ENCODE results near the gene CBX6. TPM values are rescaled to one million over a fixed set of nuclear protein-coding genes. Genes with fewer than 3 reads are reported as not detected.

The CBX6 gene
- total RNA-seq, 4 donors from 2014 or later: 47.2 to 118 (median 85.0) TPM

GRCh38 chr22:38829485-38829884 is 42.5 kb downstream of the CBX6 start:
- intact Hi-C loops (cut with DNase I): no loop called here
- TF ChIP-seq CTCF (IDR thresholded peaks at IDR 0.05) (no peak), POLR2A (IDR thresholded peaks at IDR 0.05) (no peak)
- no peak for DNase-seq
- Histone ChIP-seq H3K4me3 (replicated peaks in 1 of 3) (no peak overlapping the region), H3K4me1 (no peaks in the 10 kb centered on the region), H3K9me3 (no peaks in the 10 kb centered on the region), H3K27me3 (no peaks in the 10 kb centered on the region), H3K27ac (no peak overlapping the region), H3K36me3 (no peaks in the 10 kb centered on the region)
- WGBS, 2 donors: 95 to 97% methylated on average over 4 of the region's 4 CpGs

GRCh38 chr22:38828616-38829205 is 43.3 kb downstream of the CBX6 start:
- Histone ChIP-seq H3K9me3 (no peaks in the 10 kb centered on the region), H3K4me1 (no peaks in the 10 kb centered on the region), H3K27me3 (no peaks in the 10 kb centered on the region), H3K36me3 (no peaks in the 10 kb centered on the region), H3K4me3 (replicated peaks in 1 of 3) (no peak overlapping the region), H3K27ac (no peak overlapping the region)
- no peak for TF ChIP-seq POLR2A (IDR thresholded peaks at IDR 0.05)
- TF ChIP-seq CTCF (IDR thresholded peaks at IDR 0.05): no peak
- WGBS, 2 donors: 79 to 85% methylated on average over 5 to 10 of the region's 10 CpGs
- no peak for DNase-seq
- intact Hi-C loops (cut with DNase I): no loop called here

GRCh38 chr22:38828191-38828590 is 43.8 kb downstream of the CBX6 start:
- no peaks in the 10 kb centered on the region for H3K27me3 ChIP-seq
- H3K4me1 ChIP-seq: no peaks in the 10 kb centered on the region
- H3K4me3 ChIP-seq (replicated peaks in 1 of 3): no peak overlapping the region
- TF ChIP-seq CTCF (IDR thresholded peaks at IDR 0.05): no peak
- TF ChIP-seq POLR2A (IDR thresholded peaks at IDR 0.05): no peak
- no peaks in the 10 kb centered on the region for H3K36me3 ChIP-seq
- no peaks in the 10 kb centered on the region for H3K9me3 ChIP-seq
- H3K27ac ChIP-seq: no peak overlapping the region
- WGBS, 2 donors: 57 to 80% methylated on average over 11 of the region's 11 CpGs
- no peak for DNase-seq
- intact Hi-C loops (cut with DNase I): no loop called here

GRCh38 chr22:38827510-38827909 is 44.5 kb downstream of the CBX6 start:
- no peaks in the 10 kb centered on the region for H3K4me1 ChIP-seq
- no peak for DNase-seq
- intact Hi-C loops (cut with DNase I): no loop called here
- no peak overlapping the region for H3K27ac ChIP-seq
- H3K36me3 ChIP-seq: no peaks in the 10 kb centered on the region
- H3K27me3 ChIP-seq: no peaks in the 10 kb centered on the region
- no peaks in the 10 kb centered on the region for H3K9me3 ChIP-seq
- TF ChIP-seq CTCF (IDR thresholded peaks at IDR 0.05) (no peak), POLR2A (IDR thresholded peaks at IDR 0.05) (no peak)
- no peak overlapping the region for H3K4me3 ChIP-seq (replicated peaks in 1 of 3)

GRCh38 chr22:38826801-38827200 is 45.2 kb downstream of the CBX6 start:
- intact Hi-C loops (cut with DNase I): no loop called here
- Histone ChIP-seq H3K36me3 (no peaks in the 10 kb centered on the region), H3K4me1 (no peaks in the 10 kb centered on the region), H3K9me3 (no peaks in the 10 kb centered on the region), H3K27me3 (no peaks in the 10 kb centered on the region), H3K4me3 (replicated peaks in 1 of 3) (no peak overlapping the region), H3K27ac (no peak overlapping the region)
- TF ChIP-seq CTCF (IDR thresholded peaks at IDR 0.05) (no peak), POLR2A (IDR thresholded peaks at IDR 0.05) (no peak)
- DNase-seq: no peak
- WGBS, 2 donors: 76 to 77% methylated on average over 5 of the region's 5 CpGs
